AG20443 (cell line): ENCODE results near the gene C2orf74.
"Not testable (repeated sequence)": the region's sequence is repeated elsewhere in the genome, so short reads cannot be mapped to it uniquely, and the experiment has no call there.

ENCODE experiments used
- DNase-seq: peaks from one replicate; pipeline ENCODE4 v3.0.0; 2012; ENCODE audit warnings: low spot score, mixed read lengths

C2orf74 gene

GRCh38 chr2:61173116-61173515 is 11.1 kb downstream of the C2orf74 start:
- DNase-seq, result no peak

- no peak for DNase-seq
Observed at GRCh38 chr2:61175036-61175435, 13.0 kb downstream of the C2orf74 start.

GRCh38 chr2:61176755-61177726 is 15.1 kb downstream of the C2orf74 start:
- DNase-seq, result peak; percentile 99

- DNase-seq, result no peak
Observed at GRCh38 chr2:61177727-61178549, 15.9 kb downstream of the C2orf74 start.

GRCh38 chr2:61178603-61179545 is 16.9 kb downstream of the C2orf74 start:
- DNase-seq, result no peak

- peak; percentile 80 for DNase-seq
Observed at GRCh38 chr2:61179701-61180639, 18.0 kb downstream of the C2orf74 start.

- no peak for DNase-seq
Observed at GRCh38 chr2:61180686-61181085, 18.7 kb downstream of the C2orf74 start.

- DNase-seq, result no peak
Observed at GRCh38 chr2:61181382-61182058, 19.5 kb downstream of the C2orf74 start.

GRCh38 chr2:61182059-61182383 is 20.0 kb downstream of the C2orf74 start:
- DNase-seq, result no peak

GRCh38 chr2:61183795-61184194 is 21.8 kb downstream of the C2orf74 start:
- DNase-seq, result no peak

GRCh38 chr2:61184263-61184662 is 22.3 kb downstream of the C2orf74 start:
- DNase-seq, result no peak

GRCh38 chr2:61185231-61185728 is 23.3 kb downstream of the C2orf74 start:
- no peak for DNase-seq

- no peak for DNase-seq
Observed at GRCh38 chr2:61187085-61187484, 25.1 kb downstream of the C2orf74 start.

GRCh38 chr2:61193670-61194561 is 31.9 kb downstream of the C2orf74 start:
- DNase-seq, result no peak

GRCh38 chr2:61194646-61195045 is 32.7 kb downstream of the C2orf74 start:
- DNase-seq, result not testable (repeated sequence)

- no peak for DNase-seq
Observed at GRCh38 chr2:61196671-61197070, 34.7 kb downstream of the C2orf74 start.

GRCh38 chr2:61205132-61205531 is 43.1 kb downstream of the C2orf74 start:
- DNase-seq, result no peak

- peak; percentile 54 for DNase-seq
Observed at GRCh38 chr2:61210332-61210981, 48.5 kb downstream of the C2orf74 start.
